GOT3 (cell line): Measurements from ENCODE around the gene CDK12.
"Not testable (repeated sequence)": the region's sequence is repeated elsewhere in the genome, so short reads cannot be mapped to it uniquely, and the experiment has no call there.

Source experiments
- DNase-seq: peaks from one replicate; lab custom pipeline; 2025; ENCODE audit warnings: mixed read lengths; lab: John Stamatoyannopoulos, UW

CDK12 gene

GRCh38 chr17:39461113-39461925 lies at the start of gene CDK12:
CDK12 (plus strand) TSS chr17:39461486; CDS start chr17:39462072, 586 bp downstream.
- peak; percentile 89 for DNase-seq

DNA sequence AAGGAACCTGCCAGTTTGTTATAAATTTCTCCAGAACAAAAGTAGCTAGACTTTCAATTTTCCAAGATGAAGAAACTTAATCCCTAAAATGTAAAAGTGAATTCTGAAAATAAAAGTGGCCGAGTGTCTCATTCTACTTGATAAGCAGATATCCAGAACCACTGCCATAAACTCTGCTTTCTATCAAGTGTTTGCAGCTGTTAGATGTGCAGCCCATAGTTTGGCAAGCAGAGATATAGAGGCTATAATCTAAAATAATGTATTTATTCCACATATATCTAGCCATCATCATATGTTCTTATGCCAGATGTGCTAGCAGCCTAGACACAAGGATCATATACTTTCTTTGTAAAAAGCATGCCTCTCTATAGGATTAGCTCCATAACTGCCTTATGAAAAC lies 45.1 kb upstream of the CDK12 start:
- DNase-seq: no peak

GRCh38 chr17:39429600-39429999 lies 31.7 kb upstream of the CDK12 start:
- DNase-seq: no peak

DNA sequence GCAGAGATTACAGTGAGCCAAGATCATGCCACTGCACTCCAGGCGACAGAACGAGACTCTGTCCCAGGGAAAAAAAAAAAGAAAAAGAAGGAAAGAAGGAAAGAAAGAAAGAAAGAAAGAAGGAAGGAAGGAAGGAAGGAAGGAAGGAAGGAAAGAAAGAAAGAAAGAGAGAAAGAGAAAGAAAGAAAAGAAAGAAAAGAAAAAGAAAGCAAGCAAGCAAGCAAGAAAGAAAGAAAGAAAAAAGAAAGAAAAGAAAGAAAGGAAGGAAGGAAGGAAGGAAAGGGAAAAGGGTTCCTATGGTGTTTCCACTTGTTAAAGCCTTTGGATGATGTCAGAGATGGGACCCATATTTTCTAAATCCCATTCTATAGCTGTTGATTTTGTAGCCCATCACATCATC lies 21.4 kb upstream of the CDK12 start:
- DNase-seq: not testable (repeated sequence)

GRCh38 chr17:39443326-39443725 lies 18.0 kb upstream of the CDK12 start:
- DNase-seq: no peak

DNA sequence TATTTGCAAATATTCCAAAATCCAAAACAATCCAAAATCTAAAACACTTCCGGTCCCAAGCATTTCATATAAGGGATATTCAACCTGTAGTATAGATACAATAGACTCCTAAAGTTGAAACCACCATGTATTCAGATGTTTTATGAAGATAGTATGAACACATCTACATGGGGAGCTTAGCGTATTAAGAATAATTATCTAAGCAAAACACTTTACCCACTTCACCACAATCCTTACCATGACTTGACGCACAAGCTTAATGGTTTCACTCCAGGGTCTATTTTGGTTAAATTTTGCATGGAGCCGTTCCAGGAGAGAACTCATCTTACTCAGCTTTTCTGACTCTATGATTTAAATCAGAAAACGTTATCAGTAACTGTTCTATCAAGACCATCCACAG lies 13.7 kb upstream of the CDK12 start:
- DNase-seq: no peak

DNA sequence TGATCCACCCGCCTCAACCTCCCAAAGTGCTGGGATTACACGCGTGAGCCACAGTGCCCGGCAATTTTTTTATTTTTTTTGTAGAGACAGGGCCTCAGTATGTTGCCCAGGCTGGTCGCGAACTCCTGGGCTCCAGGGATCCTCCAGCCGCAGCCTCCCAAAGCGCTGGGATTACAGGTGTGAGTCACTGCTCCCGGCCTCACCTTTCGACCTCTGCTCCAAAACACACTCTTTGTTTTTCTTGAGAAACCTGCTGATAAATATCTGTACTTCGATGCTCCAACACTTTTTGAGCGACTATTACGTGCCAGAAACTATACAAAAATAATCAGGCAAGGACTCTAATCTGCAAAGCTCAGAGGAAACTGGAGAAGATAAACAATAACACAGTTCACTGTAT lies 11.2 kb upstream of the CDK12 start:
- no peak for DNase-seq

- DNase-seq: peak; percentile 74
Observed at GRCh38 chr17:39450847-39451581, 10.3 kb upstream of the CDK12 start, which contains the start of gene MED1. MED1 (minus strand) TSS chr17:39451263; CDS start chr17:39451062, 201 bp downstream.

GRCh38 chr17:39455919-39456318 lies 5.4 kb upstream of the CDK12 start:
- DNase-seq: no peak

DNA sequence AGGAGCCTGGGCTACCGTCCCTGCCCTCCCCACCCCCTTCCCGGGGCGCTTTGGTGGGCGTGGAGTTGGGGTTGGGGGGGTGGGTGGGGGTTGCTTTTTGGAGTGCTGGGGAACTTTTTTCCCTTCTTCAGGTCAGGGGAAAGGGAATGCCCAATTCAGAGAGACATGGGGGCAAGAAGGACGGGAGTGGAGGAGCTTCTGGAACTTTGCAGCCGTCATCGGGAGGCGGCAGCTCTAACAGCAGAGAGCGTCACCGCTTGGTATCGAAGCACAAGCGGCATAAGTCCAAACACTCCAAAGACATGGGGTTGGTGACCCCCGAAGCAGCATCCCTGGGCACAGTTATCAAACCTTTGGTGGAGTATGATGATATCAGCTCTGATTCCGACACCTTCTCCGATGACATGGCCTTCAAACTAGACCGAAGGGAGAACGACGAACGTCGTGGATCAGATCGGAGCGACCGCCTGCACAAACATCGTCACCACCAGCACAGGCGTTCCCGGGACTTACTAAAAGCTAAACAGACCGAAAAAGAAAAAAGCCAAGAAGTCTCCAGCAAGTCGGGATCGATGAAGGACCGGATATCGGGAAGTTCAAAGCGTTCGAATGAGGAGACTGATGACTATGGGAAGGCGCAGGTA lies 762 bp downstream of the CDK12 start:
- DNase-seq: no peak

DNA sequence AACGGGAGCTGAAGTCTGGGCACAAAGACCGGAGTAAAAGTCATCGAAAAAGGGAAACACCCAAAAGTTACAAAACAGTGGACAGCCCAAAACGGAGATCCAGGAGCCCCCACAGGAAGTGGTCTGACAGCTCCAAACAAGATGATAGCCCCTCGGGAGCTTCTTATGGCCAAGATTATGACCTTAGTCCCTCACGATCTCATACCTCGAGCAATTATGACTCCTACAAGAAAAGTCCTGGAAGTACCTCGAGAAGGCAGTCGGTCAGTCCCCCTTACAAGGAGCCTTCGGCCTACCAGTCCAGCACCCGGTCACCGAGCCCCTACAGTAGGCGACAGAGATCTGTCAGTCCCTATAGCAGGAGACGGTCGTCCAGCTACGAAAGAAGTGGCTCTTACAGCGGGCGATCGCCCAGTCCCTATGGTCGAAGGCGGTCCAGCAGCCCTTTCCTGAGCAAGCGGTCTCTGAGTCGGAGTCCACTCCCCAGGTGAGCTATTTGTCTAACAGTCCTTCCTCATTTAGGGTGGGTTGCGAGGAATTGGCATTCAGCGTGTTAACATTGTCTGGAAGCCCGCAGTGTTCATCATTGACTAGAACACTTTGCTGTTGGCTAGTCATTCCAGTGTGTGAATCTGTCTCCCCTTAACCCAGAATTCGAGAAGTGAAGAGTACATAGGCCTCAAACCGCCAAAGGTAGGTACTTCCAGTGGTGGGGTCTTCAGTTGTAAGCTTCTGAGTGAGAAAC lies 1.5 kb downstream of the CDK12 start:
- DNase-seq: no peak

- not testable (repeated sequence) for DNase-seq
Observed at GRCh38 chr17:39464639-39465181, 3.4 kb downstream of the CDK12 start.

DNA sequence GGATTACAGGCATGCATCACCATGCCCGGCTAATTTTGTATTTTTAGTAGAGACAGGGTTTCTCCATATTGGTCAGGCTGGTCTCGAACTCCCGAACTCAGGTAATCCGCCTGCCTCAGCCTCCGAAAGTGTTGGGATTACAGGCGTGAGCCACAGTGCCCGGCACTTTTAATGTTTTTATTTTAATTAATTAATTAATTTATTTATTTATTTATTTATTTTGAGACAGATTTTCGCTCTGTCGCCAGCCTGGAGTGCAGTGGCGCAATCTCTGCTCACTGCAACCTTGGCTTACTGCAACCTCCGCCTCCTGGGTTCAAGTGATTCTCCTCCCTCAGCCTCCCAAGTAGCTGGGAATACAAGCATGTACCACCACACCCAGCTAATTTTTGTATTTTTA lies 7.3 kb downstream of the CDK12 start:
- DNase-seq: not testable (repeated sequence)

DNA sequence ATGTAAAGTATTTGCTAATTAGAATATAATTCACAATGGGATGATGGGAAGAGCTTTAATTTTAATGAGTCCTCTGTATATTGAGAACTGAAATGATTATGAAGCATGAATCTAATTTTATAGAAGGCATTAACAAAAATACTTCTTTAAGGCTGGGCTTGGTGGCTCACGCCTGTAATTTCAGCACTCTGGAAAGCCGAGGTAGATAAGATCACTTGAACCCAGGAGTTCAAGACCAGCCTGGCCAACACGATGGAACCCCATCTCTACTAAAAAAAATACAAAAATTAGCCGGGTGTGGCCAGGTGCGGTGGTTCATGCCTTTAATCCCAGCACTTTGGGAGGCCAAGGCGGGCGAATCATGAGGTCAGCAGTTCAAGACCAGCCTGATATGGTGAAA lies 12.0 kb downstream of the CDK12 start:
- no peak for DNase-seq

DNA sequence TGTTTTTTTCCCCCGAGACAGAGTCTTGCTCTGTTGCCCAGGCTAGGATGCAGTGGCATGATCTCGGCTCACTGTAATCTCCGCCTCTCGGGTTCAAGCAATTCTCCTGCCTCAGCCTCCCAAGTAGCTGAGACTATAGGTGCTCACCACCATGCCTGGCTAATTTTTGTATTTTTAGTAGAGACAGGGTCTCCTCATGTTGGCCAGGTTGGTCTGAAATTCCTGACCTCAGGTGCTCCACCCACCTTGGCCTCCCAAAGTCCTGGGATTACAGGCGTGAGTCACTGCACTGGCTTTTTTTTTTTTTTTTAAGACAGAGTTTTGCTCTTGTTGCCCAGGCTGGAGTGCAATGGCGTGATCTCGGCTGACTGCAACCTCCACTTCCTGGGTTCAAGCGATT lies 18.3 kb downstream of the CDK12 start:
- DNase-seq: not testable (repeated sequence)

GRCh38 chr17:39483506-39483905 lies 22.2 kb downstream of the CDK12 start:
- no peak for DNase-seq

GRCh38 chr17:39484178-39484577 lies 22.9 kb downstream of the CDK12 start:
- DNase-seq: no peak

DNA sequence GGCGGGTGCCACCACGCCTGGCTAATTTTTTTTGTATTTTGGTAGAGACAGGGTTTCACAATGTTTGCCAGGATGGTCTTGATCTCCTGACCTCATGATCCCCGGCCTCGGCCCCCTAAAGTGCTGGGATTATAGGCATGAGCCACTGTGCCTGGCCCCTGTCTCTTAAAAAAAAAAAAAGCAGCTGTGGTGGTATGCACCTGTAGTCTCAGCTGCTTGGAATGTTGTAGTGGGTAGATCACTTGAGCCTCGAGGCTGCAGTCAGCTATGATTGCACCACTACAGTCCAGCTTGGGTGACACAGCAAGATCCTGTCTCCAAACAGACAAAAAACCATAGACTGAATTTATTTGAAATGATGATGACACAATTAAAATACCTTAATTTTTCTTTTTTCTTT lies 24.3 kb downstream of the CDK12 start:
- no peak for DNase-seq

GRCh38 chr17:39486242-39486641 lies 25.0 kb downstream of the CDK12 start:
- no peak for DNase-seq

DNA sequence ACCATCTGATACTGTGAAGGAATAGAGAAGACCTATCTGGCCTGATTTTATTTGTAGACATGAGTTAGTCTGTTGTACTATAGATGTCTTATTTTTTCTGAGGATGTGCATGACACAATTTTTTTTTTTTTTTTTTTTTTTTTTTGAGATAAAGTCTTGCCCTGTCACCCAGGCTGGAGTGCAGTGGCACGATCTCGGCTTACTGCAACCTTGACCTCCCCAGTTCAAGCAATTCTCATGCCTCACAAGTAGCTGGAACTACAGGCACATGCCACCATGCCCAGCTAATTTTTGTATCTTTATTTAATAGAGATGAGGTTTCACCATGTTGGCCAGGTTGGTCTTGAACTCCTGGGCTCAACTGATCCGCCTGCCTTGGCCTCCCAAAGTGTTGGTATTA lies 26.2 kb downstream of the CDK12 start:
- DNase-seq: not testable (repeated sequence)

- DNase-seq: no peak
Observed at GRCh38 chr17:39487946-39488345, 26.7 kb downstream of the CDK12 start.

GRCh38 chr17:39496921-39497320 lies 35.6 kb downstream of the CDK12 start:
- DNase-seq: not testable (repeated sequence)
